ENCODE measurements around the gene ADH1C.

Gene ADH1C

GRCh38 chr4:99301376-99302164 is 51.0 kb downstream of the ADH1C start:
- peak; percentile 3 for DNase-seq (ENCODE audit: low spot score)

GRCh38 chr4:99300934-99301333 is 51.6 kb downstream of the ADH1C start:
- peak; percentile 78 for DNase-seq (ENCODE audit: low spot score)

DNA sequence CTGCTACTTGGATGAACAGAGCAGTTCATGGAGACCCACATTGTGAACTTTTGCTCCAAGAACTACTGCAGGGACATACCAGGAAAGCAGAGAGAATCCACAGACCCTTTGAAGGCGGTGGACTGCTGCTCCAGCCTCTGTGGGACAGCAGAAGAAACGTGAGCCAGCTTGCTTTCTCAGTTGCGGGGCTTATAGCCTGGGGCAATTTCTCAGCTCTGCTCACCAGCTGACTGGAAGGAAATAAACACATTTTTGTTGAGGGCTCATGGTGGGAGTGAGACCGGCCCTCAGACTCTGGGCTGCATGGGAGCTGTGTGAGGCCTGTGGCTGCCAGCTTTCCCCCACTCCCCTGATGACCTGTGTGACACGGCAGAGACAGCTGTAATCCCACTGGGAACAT is 59.2 kb downstream of the ADH1C start:
- DNase-seq (ENCODE audit: low spot score), result no peak

DNA sequence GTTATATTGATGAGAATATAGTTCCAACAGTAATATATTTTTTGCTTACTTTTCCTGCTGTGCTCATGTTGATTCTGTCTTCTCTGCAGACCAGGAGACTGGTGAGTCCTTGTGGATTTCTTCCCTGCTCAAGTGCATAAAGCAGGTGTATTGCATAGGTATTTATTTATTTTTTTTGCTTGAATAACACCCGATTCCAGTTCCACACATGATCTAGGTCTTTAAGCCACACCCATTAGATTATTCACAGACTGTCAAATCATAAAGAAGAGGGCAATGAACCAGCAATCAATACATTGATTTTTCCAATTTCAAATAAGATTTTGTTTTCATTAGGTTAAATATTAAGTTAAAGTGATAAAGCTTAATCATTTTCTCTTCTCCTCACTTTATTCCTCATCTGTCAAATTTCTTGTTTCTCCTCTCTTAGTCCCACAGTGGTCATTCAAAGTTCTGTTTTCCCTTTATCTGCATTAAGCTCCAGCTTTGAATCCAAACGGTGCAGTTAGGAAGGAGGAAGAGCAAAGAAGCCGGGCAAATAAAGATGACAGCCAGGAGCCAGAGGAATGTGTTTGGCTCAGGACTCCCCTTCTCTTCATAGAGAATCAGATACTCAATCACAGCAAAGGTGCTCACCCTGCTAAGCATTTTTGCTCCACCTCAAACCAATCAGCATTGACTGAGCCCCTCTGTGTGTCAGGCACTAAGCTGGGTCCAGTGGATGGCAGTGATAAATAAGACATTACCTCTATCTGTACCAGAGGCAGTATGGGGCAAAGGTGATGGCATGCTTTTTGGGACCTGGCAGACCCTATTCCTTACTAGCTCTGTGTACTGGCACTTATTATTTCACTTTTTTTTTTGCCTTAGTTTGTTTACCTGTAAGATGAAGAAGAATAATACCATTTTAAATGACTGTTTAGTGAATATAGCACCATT is 61.4 kb downstream of the ADH1C start, which contains the start of gene ADH1A:
Gene ADH1A (minus strand): TSS at position 138 of the 939 bp plus-strand sequence. CDS start 71 bp downstream, at position 67.
- DNase-seq (ENCODE audit: low spot score), result no peak
